NCI-H460 (cell line): Measurements from ENCODE around the gene OR52W1. TPM values are rescaled to one million over a fixed set of nuclear protein-coding genes. Genes with fewer than 3 reads are reported as not detected.

Experiments used
- total RNA-seq: library from RNA; depleted of rRNA; stranded (reverse); fragments of >200 nt; shearing (Covaris generic); gene quantifications from 2 replicates; pipeline ENCODE4 v1.2.3, GENCODE V29; 2014; rRNA removed

Gene OR52W1
- total RNA-seq, 1 experiment from 2014 or later: not detected

Other genes starting within 250 kb of the OR52W1 start
- not detected in 2 replicates for gene OR56A5, start 230.7 kb upstream of the OR52W1 start, total RNA-seq
- not detected in 2 replicates for gene OR52L1, start 212.2 kb upstream of the OR52W1 start, total RNA-seq
- not detected in 2 replicates for gene OR56A4, start 192.3 kb upstream of the OR52W1 start, total RNA-seq
- gene OR56A1, start 168.5 kb upstream of the OR52W1 start, total RNA-seq: not detected in 2 replicates
- not detected in 2 replicates for gene OR56B4, start 91.5 kb upstream of the OR52W1 start, total RNA-seq
- not detected in 2 replicates for gene OR52B2, start 28.9 kb upstream of the OR52W1 start, total RNA-seq
- gene C11orf42, start 6.3 kb downstream of the OR52W1 start, total RNA-seq: not detected in 2 replicates
- 11.7 and 15.3 TPM in 2 replicates for gene FHIP1B, start 35.4 kb downstream of the OR52W1 start, total RNA-seq
- not detected in 2 replicates for gene CNGA4, start 39.9 kb downstream of the OR52W1 start, total RNA-seq
- not detected in 2 replicates for gene CCKBR, start 60.6 kb downstream of the OR52W1 start, total RNA-seq
- 8.9 and 9.8 TPM in 2 replicates for gene CAVIN3, start 121.3 kb downstream of the OR52W1 start, total RNA-seq
- 6.4 and 7.4 TPM in 2 replicates for gene SMPD1, start 191.2 kb downstream of the OR52W1 start, total RNA-seq
- gene APBB1, start 219.9 kb downstream of the OR52W1 start, total RNA-seq: 6.9 and 8.5 TPM in 2 replicates
- gene HPX, start 241.8 kb downstream of the OR52W1 start, total RNA-seq: not detected in 2 replicates